Activated T-cell treated with anti-CD3 and anti-CD28 coated beads for 4 hours (primary cell): ENCODE data around the gene MEIOSIN.
A peak's percentile ranks its signal among the peaks of the same experiment; 100 is the strongest.
"Not testable (repeated sequence)": the region's sequence is repeated elsewhere in the genome, so short reads cannot be mapped to it uniquely, and the experiment has no call there.

ENCODE experiments used
- DNase-seq: peaks from one replicate; pipeline ENCODE4 v3.0.0-alpha.2; 2020

Gene MEIOSIN, protein sequence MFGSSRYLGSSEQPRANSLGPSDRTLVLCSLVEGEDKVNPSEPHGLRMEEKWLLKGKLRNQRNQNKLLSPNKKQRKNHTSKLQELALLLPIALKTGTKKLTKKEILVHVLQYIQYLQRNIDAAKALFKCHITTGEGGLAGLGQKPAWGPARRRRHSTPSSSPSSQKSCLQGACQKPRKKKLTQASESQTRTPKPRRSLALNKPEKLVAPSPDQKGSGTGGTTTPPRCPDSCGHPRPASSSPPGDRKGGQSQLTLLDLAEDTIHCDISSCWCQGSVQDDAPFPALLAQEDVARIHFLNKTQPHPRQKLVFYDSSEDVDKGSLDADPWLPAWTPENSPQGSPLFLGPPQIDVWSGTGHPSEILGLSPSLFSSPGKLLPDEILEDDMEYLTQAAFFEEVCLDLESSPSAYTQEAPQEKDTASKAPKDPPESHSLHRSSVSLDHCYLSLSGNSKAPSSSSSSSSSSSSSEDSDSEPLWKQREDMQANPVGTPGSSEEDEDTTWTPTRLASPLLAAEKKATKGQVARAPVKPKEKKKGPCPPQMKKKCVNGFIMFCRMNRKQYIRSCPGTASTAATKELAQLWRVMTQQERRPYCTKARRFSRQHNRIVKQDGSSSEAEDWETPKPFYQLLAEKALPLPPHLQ

DNA sequence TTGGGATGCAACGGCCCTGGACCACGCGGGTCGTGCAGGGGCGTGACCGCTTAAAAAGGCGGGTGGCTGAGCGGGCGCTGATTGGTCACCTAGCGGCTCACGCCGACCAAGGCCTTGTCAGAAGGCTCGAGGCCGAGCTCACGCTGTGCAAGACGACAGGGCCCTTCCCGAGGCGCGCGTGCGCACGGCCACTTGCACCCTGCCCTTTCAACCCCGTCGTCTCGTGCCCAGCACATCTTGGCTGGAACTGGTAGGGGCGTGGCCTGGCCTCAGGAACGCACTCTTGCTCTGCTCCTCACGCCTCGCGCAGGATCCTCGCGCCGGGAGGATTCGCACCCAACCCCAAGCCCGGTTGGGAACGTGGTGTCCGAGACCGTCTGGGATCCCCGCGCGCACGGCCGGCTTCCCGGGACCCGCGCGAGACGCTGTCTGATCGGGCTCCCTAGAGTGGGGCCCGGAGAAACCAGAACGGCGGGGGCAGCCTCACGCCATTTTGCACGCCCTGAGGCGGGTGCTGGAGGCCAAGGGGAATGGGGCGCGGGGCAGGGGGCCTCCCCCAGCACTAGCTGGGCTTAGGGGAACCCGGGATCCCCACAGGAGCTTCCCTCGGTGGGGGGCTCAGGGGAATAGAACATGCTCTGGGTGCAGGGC, at the start of gene MEIOSIN:
Gene MEIOSIN (plus strand): TSS at position 280 of the 651 bp plus-strand sequence. CDS start 1,938 bp downstream, outside the sequence.
- DNase-seq = no peak

DNA sequence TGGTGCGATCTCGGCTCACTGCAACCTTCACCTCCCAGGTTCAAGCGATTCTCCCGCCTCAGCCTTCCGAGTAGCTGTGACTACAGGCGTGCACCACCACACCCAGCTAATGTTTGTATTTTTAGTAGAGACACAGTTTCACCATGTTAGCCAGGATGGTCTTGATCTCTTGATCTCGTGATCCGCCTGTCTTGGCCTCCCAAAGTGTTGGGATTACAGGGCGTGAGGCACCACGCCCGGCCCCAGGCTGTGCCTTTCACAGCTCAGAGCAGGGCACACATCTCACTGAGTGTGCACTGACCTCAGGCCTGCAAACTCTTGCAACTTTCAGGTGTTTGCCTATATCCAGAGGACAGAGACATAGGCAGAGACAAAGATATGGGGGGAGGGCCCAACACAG, 48.2 kb upstream of the MEIOSIN start:
- not testable (repeated sequence) for DNase-seq

DNA sequence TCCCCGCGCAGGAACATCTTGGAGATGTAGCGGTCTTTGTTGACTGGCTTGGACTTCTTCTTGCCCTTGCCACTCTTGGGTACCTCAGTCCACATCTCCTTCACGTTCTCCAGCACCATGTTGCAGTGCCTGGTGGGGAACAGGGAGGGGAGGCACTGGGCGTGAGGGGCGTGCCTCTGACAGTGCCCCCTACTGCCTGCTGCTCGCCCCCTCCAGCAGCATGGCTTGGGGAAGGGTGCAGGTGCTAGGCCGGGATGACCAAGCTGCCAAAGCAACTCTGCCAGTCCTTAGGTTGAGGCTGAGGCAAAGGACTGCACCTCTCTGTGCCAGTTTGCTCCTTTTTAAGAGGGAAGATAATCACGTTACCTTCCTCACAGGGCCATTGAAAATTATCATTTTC, 45.6 kb upstream of the MEIOSIN start:
- DNase-seq = no peak

DNA sequence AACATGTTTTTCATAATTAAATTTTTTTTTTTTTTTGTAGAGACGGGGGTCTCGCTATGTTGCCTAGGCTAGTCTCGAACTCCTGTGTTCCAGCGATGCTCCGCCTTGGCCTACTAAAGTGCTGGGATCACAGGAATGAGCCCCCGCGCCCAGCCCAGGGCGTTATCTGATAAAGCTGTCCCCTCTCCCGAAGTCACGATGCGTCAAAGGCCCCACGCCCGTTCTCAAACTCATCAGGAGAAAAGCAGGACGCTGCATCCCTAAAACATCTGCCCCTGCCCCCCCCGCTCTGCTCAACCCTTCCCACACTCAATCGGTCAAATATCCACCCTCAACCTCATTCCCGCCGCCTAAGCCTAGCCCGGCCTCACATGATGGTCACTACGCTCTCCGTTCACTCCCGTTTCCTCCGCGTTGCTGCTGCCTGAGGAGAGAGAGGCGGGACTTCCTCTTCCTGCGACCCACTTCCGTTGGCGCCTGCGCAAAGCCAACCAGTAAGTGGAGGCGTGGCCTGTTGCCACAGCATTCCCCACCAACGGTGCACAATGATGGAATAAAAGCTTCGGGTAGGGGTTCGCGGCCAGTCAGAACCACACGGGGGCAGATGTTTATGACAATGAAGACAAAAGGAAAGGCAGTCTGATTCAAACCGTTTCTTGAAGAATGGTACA, 41.6 kb upstream of the MEIOSIN start, which contains the start of gene SNRPD2:
Gene SNRPD2 (minus strand): TSS at position 438 of the 671 bp plus-strand sequence. CDS start 65 bp downstream, at position 373.
- peak; percentile 92 for DNase-seq

DNA sequence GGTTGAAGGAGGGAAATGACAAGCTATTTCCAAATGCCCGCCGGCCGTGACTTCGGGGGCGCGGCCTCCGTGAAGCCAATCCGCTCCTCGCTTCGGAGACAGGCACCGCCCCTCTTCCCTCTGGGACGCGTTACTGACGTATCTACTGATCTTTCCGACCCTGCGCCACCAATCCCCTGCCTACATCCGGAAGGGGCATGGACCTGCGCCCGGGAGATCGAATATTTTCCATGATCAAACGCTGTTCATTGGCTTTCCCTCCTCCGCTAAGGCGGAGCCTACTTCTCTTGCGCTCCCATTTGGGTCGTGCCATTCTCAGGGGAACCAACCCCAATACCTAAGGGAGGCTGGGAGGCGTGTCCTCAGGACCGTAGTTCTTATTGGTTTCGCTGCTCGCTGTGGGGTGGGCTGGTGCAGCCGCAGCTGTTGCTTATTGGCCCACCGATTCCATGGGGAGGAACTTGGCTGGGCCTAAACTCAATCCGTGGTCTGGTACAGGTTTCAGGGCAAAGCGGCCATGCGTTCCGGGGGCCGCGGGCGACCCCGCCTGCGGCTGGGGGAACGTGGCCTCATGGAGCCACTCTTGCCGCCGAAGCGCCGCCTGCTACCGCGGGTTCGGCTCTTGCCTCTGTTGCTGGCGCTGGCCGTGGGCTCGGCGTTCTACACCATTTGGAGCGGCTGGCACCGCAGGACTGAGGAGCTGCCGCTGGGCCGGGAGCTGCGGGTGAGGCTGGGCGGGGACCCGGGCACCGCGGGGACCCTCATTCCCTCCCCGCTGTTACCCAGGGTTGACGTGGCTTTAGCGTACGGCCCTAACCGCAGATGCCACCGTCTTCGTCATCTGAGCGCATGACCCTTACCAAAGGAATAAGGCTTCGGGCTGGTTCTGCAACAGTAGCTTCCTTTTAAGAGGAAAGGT, 40.8 kb upstream of the MEIOSIN start, which contains the start of gene QPCTL:
Gene QPCTL (plus strand): TSS at position 480 of the 919 bp plus-strand sequence. CDS start 38 bp downstream, at position 518.
- peak; percentile 94 for DNase-seq

DNA sequence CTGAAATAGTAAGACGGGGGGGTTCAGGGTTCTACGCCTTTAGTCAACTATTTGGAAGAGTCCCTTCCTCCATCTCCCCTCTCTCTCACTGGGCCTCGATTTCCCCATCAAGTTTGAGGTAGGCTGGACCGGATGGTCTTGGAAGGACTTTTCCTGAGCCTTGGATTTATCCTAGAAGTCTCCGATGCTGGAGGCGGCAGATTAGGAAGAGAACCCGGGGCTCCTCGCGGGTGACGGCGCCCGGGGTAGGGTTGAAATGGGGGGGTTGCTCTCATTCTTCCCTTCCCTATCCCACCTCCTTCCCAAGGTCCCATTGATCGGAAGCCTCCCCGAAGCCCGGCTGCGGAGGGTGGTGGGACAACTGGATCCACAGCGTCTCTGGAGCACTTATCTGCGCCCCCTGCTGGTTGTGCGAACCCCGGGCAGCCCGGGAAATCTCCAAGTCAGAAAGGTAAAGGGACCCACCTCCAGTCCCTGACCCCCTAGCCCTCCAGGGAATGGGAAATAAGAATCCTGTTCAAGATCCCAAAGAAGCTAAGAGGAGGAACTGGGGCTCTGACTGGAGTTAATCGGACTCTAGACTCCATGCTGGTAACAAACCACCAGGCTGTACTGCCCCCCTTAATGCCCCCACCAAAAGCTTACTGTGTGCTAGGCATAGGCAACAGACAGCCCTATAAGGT, 40.0 kb upstream of the MEIOSIN start:
- DNase-seq = peak; percentile 75

DNA sequence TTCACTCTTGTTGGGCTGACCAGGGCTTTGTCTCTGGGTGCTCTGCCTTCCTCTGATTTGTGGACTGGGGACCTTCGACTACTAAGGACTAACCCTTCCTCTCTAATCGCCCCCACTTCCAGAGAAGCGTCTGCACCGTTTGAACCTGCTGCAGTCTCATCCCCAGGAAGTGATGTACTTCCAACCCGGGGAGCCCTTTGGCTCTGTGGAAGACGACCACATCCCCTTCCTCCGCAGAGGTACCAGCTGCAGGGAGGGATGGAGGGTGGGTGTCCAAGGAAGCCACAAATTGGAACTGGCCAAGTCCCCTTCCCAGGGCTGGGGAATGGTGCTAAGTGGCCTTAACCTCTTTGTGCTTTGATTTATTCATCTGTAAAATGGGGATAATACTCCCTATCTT, 31.6 kb upstream of the MEIOSIN start:
- DNase-seq = no peak

DNA sequence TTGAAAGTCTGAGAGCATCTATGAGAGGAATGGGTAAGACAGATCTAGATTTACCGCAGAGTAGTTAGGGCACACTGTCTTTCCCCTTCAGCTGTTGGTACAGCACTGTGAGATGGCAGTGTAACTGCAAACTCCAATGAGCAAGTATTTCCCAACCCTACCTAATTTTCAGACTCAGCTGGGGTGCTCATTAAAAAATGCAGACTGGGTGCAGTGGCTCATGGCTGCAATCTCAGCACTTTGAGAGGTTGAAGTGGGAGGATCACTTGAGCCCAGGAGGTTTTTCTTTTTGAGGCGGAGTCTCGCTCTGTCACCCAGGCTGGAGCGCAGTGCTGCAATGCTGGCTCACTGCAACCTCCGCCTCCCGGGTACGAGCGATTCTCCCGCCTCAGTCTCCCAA, 28.1 kb upstream of the MEIOSIN start:
- DNase-seq = no peak

DNA sequence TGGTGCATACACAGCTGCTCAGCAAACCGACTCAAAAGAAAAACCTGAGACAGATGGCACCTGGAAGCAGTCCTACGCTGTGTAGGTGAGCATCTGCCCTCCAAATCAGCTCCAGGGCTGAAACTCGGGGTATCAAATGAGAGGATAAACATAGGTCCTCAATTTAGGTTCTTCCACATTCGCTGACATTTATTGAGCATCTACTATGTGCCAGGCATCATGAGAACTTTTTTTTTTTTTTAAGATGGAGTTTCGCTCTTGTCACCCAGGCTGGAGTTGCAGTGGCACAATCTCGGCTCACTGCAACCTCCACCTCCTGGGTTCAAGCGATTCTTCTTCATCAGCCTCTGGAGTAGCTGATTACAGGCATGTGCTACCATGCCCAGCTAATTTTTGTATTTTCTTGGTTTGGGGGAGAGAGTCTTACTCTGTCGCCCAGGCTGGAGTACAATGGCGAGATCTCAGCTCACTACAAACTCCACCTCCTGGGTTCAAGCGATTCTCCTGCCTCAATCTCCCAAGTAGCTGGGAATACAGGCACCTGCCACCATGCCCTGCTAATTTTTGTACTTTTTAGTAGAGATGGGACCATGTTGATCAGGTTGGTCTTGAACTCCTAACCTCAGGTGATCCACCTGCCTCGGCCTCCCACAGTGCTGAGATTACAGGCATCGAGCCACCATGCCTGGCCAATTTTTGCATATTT, 27.4 kb upstream of the MEIOSIN start:
- DNase-seq = no peak

DNA sequence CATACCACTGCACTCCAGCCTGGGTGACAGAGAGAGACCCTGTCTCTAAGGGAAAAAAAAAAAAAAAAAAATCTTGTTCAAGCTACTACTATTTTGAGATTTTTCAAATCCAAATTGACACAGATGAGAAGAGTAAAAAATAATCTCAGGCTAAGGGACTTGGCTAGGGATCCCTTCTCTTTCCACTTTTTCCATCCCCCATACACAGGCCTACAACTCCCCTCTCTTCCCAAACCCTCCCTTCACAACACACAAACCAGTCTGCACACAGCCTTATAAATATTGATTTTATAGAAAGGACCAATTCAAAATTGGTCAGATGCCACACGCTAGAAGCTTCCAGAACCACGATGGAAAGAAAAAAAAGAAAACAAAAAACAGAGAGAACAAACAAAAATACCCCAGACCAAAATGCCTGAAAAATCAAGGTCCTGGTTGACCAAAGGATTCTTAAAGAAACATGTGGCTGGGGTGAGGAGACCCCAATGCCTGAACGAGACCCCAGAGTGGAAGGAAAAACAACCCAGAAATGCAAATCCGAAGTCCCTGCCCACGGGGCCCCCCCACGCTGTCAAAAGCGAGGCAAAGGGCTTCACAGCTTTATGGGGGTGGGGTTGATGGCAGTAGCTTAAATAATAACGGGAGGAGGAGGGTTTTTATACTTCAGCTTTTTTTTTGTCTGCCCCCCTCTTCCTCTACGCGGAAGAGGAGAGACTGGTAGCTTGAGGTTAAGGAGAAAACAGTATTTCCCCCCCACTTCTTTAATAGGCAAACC, 22.7 kb upstream of the MEIOSIN start:
- no peak for DNase-seq

DNA sequence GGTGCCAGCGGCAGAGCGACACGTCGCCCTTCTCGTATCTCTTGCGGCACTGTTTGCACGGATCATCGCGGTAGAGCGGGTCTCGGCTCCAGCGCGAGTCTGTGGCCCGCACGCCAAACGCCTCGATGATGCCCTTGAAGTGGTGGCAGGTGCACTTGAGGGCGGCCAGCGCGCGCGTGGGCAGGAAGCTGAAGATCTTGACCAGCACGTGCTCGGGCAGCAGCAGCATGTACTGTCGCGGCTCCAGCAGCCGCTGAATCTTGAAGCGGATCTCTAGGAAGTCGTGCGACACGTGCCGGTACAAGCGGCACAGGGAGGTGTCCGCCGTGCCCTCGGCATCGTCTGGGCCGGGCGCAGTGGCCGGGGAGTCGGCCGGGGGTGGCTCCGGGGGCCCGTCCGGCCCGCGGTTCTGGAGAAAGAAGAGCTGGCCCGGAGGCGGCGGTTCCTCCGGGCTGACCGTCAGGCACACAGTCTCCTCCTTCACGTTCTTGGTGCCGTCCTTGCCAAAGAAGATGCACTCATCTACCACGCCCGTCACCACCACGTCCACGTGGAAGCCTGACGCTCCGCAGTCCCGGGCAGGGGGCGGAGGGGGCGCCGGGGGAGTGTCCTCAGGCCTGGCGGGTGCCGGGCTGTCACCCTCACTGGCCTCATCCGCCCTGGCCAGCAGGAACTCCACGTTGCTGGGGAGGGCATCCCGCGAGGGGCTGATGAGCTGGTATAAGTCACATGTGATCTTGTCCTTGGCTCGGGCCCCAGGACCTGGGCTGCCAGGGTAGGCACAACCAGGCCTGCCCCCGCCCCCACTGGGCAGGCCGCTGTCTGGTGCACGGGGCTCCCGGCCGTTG, 21.2 kb upstream of the MEIOSIN start:
- DNase-seq = no peak

DNA sequence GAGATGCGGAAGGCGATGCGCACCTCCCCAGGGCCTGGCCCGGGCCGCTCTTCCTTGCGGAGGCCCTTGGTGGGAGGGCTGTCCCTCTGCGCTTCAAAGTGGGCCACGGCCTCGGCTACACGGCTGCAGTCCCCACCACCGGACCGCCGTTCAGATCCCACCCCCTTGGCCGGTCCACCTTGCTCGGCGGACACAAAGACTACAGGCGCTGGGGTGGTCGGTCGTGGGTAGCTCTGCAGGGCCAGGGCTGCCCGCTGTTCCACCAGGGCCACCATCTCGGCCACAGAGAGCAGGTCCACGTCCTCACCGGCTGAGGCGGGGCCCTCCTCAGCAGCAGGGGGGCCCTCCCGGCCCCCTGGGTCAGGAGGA, 20.6 kb upstream of the MEIOSIN start:
- no peak for DNase-seq

DNA sequence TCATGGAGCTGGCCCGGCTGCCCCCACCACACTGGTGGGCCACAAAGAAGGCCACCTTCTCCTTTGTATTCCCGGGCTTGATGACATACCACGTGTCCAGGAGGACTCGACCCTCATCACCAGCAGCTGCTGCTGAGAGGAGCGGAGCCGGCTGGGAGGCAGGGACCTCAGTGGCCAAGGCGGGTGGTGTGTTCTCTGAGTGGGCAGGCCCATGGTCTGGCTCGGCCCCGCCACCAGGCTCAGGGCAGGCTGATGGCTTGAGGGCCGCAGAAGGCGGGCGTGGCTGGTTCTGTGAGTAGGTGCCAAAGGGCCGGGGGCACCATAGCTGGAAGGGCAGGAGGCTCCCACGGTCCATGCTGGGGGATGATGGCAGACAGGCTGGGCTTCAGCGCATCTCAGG, 20.1 kb upstream of the MEIOSIN start:
- DNase-seq = no peak

DNA sequence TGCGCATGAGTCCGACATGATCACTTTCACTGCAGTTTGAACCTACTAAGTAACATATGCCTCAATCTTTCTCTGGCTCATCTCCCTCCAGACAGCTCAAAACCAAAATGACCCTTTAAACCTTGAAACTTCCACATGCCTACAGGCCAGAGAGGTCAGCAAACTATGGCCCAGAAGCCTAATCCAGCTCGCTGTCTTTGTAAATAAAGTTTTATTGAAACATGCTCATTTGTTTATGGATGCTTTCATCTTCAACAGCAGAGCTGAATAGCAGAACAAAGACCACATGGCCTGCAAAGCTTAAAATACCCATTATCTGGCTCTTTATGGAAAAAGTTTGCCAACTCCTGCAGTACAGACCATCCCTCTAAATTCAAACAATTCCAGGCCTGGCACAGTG, 18.1 kb upstream of the MEIOSIN start:
- DNase-seq = no peak

DNA sequence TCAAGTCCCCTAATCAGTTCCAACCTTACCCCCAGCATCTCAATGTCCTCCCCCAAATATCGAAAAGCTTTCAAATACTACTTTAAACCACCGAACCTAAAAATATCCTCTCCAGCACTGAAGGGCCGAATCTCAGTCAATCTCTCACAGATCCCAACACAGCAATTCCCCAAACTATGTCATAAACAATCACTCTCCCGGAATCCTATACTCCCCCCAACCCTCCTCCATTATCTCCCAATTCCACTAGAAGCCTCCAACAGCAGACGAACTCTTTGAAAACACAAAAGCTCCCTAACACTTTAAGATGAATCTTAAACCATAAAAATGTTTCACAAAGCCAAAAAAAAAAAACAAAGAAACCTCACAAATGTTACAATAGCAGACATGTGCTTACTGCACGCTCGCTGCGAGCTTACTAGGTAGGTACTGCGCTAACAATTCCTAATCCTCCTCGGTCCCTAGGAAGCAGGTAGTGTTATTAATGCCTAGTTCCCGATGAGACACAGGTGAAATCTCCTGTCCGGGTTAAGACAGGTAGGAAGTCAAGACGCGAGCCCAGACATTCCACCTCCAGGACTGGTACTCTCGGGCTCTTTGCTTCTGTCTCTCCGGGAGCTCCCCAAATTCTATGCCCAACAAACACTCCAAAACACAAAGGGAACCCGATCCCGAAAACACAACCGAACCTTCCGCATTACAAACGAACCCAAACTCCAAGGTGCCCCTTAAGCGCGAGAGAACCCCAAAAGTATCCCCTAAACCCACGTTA, 16.7 kb upstream of the MEIOSIN start:
- peak; percentile 16 for DNase-seq

DNA sequence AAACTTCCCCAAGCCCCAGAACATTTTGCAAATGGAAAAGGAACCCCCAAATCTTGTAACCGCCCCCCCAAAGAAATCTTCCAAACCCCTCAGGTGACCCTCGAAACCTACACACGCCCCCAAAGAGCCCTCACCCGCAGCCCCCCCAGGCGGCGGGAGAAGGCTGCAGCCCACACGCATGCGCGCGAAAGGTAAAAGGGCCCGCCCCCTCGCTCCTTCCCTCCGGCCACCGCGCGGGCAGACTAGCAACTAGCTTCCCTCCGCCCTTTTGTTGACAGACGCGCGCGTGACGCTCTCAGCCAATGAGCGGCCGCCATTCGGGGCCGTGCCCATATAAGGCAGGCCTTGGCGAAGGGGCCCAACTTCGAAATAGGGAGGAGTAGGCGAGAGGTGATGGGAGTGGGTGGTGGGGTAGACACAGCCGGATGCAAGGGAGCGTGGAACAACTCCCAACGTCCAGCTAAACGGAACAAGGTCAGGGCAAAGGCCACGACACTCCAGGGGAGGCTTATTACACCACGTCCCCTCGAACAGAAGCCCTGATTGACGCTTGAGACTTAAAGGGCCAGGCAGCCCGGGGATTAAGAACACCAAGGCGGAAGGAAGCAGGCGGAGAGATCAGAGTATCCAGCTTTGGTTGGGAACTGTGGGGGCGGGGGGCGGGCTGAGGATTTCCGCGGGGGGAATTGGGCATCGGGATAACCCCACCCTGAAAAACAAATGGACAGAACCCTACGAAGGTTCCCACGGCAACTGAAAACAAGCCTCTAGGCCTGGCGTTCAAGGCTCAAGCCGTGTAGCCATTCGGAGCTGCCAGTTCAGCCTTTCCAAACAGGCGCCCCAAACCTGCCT, 15.9 kb upstream of the MEIOSIN start:
- peak; percentile 95 for DNase-seq
